HS-27A (cell line): Measurements from ENCODE around the gene PLA2G4B.

Experiments used
- DNase-seq: peaks from one replicate; pipeline ENCODE4 v3.0.0-alpha.2; 2012; ENCODE audit warnings: low read depth, missing footprints

The PLA2G4B gene

DNA sequence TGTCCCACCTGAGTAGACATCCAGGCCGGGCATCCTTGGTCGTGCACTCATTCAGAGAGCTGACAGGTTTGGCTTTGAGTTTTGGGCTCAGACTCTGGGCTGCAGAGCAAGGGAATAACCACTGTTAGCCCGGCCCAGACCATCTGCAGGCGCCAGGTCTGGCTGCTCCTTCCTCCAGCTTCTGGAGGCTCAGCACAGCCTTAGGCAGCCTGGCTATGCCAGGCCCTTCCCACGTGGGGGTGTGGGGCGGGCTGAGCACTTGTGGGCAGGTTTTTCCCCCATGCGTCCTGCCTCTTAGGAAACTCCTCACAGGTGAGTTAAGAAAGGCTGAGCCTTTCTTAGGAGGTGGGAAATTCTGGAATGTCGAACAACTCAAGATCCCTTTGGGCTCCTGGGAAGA lies 11.2 kb downstream of the PLA2G4B start:
- no peak for DNase-seq

DNA sequence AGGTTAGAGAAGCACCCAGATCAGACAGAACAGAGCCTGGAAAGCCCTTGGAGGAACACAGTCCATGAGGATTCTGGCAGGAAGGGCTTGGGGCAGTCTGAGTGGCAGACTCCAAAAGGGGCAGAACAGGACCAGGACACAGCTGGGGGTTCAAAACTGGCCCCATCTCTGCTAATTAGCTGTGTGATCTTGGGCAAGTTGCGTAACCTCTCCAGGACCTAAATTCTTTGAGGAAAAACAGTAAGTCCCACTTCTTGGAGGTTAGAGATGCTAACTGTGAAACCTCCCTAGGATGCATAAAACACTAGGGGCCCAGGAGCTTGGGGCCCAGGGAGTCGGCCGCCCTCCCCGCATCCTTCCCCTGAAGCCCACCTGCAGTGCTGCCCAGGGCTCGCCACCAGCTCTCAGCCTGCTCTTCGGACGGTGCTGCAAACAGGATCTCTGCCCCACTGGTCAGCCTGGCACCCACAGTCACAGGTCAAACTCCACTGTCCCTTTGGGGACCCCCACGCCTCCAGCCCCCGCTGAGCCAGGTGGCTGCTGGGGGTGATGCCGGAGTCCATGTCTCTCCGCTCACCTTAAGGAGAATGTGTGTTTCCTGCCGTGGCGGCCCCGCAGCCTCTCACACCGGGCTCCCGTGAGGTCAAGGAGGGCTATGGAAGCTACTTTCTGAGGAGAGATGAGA lies 12.0 kb downstream of the PLA2G4B start:
- DNase-seq, result no peak

DNA sequence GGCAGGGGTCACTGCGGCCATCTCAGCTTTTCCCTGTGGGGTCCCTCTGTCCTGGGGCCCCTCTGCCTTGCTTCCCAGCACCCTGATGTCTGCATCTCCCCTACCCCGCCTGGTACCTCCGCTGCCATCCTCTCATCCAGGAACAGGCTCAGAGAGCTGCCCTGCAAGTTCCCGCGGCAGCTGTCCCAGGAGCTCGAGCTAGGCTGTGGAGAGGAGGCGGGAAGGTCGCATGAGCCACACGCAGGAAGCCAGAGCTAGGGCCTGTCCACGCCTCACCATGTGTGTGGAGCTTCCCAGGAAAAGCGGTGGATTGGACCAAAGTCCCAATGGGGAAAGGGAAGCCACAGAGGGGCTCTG lies 12.5 kb downstream of the PLA2G4B start:
- DNase-seq, result no peak

DNA sequence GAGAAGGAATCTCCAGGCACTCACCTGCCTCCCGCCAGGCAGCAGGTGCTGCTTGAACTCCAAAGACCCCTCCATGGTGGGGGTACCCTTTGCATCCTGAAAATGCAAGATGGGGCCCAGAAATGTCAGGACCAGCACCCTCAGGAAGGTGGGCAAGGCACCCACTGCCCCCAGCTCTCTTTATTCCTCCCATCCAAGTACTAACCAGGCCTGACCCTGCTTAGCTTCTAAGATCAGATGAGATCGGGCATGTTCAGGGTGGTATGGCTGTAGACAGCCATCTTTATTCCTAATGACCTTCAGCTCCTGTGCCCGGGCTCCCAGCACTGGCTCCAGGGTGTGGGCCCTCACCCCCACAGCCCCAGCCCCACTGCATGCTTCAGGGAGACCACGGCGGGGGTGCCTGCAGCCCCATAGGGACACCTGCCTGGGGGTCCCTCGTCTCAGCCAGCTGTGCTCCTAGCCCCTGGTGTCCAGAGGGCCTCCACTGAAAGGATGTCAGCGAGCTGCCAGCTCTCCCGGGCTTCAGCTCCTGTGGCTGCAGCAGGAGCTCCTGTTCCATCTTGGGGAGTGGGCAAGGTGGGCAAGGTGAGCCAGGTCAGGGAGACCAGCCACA lies 13.2 kb downstream of the PLA2G4B start:
- DNase-seq, result no peak

DNA sequence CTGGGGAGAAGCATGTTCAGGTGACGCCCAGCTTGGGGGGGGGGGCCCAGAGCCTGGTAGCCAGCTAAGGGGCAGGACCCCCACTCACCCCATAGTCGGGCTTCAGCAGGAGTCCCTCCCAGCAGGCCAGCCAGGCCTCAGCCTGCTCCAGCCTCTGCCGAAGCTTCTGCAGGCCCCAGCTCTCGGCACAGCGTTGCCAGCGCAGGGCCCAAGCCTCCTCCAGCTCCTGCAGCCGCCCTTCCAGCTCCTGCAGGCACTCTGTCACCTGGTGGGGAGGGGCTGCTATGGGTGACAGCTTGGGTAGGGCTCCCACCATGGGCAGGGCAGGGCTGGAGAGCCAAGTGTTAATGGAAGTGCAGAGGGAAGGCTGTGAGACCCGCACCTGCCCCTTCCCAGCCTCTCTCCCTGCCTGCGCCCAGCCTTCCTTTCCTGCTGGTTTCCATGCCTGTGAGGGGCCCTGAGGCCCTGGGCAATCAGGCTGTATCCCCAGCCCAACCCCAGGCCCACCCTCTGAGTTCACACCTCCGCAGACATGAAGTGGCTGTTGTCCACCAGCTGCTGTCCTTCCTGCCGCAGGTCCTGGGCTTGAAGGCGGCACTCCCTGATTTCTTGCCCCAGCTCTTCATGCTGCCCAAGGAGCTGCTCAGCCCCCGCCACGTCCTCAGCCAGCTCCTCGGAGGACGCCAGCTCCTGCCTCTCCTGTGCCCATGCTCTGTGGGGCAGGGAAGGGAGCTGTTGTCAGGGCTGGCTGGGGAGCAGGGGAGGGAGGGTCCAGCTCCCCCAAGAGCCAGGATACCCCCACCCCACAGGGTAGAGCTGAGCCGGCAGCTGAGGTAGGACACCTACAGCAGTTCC lies 14.3 kb downstream of the PLA2G4B start:
- DNase-seq, result no peak

DNA sequence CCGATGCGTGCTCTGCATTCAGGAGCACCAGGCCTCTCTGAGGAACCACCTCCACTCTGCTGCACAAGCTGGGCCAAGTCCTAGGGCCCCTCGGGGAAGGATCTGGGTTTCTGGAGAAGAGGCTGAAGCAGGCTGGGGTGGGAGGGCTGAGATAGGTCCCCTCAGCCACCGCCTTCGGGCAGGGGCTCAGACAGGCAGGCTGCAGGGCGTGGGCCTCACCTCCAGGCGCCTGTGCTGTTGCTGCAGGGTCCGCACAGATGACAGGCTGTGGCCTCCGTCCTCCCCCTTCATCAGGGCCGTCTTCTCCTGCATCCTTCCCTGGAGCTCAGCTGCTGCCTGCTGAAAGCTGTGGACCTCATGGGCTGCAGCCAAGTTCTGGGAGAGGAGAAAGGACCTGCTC lies 15.2 kb downstream of the PLA2G4B start:
- DNase-seq, result no peak

DNA sequence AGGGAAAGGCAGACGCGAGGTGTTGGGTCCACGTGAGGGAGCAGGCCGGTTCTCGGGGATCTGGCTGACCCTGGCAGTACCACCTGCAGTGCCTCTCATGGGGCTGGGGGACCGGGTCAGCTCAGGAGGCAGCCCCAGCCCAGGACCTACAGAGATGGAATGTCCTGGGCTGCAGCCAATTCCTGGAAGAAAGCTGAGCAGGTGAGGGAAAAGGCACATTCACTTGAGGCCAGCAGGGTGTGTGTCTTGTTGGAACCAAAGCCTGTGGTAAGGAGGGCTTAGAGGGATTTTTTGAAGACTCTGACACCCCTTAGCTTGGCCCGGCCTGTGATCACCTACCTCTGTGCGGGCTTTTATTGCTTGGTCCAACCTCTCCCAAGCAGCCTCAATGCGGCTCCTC lies 15.8 kb downstream of the PLA2G4B start:
- DNase-seq, result no peak

DNA sequence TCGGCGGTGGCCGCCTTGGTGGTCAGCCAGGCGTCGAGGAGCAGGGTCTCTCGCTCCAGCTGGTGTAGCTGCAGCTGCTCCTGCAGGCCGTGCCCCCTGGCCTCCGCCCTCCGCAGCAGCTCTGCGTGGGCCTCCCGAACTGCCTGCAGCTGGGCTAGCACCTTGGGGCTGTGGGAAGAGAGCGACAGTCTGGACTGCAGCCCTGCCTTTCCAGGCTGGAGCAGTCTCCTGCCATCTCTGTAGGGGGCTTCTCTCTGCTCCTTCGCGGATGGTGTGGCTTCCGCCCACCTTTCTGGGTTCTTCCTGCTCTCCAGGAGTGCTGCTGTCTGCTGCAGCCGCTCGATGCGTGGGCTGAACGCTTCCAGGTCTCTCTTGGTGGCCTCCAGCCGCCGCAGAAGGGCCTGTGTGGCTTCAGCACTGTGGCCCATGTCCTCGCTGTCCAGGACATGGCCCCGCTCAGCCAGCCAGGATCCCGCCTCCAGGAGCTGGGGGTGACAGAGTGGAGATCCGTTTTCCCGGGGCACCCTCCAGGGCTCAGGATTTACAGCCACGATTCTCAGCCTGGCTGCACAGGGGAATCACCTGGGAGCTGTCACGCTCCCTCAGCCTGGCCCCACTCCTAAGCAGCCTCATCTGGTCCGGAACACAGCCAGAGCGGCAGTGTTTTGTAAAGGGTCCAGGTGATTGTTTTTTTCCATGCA lies 16.8 kb downstream of the PLA2G4B start:
- no peak for DNase-seq

DNA sequence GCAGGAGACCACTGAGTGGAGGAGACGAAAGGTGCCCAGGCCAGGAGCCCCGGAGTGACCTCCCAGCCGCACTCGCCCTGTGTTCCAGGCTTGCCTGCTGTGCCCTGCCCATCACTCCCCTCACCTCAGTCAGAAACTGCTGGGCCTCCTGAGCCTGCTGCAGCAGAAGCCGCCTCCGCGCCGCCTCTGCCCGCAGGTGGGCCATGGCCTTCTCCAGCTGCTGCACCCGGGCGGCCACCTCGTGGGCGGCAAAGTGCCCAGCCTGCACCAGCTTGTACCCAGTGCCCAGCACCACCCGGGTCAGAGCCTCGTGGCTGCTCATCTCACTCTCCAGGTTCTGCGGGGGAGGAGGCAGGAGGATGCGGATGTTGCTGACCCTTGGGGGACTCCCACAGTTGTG lies 17.6 kb downstream of the PLA2G4B start:
- no peak for DNase-seq

DNA sequence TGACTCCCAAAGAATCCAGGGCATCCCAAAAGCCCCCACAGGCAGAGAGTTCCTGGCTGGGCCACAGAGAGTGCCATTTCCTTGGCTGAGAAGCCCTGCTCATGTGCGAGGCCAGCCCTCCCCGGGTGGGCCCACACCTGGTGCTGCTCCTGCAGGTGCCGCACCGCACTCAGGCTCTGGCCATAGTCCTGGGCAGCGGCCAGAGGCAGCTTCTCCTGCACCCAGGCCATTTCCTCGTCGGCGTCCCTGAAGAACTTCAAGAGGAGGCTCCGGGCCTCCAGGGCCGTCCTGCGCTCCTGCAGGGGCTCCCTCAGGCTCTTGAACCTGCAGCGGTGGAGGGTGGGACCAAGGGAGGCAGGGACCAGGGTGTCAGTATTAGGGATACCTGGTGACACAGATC lies 18.1 kb downstream of the PLA2G4B start:
- DNase-seq, result no peak

DNA sequence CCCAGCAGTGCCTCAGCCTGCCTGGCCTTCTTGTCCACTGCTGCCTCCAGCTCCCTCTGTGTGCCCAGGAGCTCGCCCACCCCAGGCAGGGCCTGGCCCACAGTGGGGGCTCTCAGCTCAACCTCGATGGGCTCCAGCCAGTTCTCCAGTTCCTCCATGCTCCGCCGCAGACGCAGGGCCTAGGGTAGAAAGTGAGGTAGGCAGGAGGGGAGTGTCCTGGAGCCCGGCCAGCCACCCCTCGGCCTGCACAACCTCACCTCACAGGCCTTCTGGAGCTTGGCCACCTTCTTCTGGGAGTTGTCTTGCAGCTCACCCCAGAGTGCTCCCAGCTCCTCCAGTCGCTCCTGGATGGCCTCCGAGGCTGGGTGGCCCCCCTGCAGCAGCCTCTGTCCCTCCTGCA lies 18.7 kb downstream of the PLA2G4B start:
- DNase-seq, result no peak

DNA sequence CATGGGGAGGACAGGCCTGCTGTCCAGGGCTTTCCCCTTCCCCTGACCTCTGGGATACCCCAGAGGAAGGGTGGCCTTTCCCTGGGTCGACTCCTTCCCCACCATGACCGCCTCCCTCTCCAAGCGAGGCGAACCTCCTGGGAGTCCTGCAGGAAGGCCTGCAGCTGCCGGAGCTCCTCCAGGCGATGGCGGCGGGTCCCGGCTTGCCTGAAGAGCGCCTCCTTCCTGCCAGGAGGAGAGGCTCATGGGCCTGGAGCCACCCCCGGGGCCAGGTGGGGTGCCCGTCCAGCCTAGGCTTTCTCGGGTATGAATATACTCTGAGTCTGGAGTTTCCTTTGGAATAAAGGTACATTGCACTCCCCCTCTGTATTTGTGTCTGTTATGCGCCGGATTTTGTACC lies 20.1 kb downstream of the PLA2G4B start:
- no peak for DNase-seq

DNA sequence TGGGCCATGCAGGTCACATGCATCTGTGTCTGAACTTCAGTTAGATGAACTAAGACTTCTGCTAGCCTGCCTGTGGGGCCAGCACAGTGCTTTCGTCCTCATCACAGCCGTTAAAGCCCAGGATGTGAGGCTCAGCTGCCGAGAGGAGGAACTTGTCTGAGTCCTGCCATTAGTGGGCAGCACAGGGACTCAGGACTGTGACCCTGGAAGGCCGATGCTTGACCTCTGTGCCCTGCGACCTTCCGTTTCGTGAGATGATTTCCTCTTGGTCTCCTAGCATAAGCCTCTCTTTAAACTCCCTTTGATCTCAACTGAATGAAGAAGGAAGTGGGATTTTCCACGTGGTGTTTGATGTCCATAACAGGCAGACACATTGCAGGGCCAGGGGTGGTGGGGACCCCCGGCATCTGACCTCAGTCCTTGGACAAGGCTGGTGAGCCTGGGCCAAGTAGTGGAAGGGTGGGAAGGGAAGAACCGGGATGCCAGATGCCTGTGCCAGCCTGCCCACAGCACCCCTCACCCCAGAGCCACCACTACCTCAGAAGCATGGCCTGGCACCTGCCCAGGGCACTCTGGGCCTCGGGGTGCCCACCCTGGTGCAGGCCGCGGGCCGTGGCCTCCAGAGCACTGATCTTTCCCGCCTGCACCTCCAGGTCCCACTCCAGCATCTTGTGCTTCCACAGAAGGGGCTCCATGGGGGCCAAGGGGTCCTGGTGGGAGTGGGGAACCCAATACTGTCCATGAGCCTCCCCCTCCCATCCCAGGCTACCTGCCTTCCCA lies 21.6 kb downstream of the PLA2G4B start:
- no peak for DNase-seq

DNA sequence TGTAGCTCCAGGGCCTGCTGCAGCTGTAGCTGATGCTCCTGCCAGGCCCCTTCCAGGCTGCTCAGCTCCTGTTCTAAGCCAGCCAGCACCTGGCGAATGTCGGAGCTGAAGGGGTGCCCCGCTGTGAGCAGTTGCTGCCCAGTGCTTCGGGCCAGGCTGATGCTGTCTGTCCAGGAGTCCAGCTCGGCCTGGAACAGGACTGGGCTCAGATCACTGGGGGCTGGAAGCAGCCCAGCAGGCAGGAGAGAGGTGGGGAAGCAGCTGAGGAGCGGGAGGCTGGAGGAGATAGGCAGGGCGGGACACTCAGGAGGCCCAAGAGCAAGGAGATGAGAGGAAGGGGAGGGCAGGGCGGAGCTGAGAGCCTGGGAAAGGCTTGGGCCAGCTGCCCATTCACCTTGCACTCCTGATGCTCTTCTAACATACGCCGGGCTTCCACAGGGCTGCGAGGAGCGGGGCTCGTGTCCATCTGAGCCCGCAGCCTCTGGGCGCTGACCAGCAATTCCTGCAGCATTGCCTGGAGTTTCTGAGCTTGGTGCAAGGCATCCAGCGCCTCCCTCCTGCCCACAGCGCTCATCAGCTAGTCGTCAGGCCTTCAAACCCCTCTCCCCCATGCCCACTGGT lies 23.2 kb downstream of the PLA2G4B start:
- no peak for DNase-seq

DNA sequence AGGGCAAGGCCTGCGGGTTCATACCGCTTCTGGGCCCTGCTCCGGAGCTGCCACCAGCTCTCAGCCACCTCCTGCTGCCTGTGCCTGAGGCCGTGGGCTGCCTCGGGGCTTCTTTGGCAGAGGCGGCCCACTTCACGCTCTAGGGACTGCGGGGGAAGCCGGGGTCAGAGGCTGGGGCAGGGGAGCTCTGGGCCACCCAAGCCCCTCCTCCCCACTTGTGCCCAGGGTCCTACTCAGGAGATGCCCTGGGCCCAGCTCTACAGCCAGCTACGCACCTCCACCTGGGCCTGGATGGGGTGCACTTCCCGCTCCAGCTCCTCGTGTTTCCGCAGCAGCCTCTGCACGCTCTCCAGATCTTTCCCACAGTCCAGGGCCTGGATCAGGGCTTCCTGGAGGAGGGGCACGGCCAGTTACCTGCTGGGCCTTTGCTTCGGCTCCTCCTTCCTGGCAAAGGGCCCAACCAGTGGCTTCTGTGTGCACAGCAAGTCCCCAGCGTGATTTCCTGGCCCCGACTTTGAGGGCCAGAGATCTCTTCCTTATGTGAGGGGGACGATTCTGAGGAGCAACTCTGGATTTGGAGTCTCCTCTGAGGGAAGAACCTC lies 24.0 kb downstream of the PLA2G4B start:
- no peak for DNase-seq

DNA sequence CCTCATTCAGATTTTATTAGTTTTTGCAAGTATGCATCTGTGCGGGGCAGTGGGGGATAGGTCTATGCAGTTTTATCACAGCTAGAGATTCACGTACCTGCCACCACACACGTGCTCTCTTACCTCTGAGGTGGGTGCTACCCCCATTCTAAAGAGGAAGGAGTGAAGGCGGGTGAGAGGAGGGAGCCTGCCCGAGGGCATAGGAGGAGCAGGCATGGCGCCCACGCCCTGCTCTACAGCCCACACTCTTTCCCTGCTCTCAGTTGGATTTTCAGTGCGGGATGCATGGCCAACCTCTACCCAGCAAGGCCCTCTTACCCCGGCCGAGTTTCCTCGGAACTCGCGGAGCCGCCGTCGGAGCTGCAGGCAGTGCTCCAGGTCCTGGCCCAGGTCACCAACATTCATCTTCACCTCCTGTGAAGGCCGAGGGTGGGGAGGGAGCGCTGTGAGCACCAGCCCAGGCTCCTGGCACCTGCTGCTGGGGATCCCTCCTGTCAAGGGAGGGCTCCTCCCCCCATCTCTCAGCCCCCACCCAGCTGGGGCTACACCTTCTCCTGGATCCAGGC lies 26.9 kb downstream of the PLA2G4B start:
- no peak for DNase-seq

DNA sequence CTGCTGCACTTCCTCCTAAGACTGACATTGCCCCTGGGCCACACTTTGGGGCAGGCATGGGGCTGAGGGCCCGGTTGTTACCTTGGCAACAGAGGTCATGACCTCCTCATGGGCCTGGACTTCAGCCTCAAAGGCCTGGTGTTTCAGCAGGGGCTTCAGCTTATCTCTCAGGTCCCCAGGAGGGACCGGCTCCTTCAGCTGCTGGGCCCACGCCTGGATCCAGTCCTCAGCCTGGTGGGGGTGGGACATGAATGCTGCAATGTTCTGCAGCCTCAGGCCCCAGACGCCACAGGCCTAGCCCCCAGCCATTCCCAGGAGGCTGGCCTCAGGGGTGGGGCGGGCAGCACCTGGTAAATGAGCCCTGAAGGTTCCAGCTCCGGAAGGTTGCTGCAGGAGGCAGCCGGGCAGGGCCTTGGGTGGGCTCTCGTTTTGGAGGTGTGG lies 27.6 kb downstream of the PLA2G4B start:
- DNase-seq, result no peak

DNA sequence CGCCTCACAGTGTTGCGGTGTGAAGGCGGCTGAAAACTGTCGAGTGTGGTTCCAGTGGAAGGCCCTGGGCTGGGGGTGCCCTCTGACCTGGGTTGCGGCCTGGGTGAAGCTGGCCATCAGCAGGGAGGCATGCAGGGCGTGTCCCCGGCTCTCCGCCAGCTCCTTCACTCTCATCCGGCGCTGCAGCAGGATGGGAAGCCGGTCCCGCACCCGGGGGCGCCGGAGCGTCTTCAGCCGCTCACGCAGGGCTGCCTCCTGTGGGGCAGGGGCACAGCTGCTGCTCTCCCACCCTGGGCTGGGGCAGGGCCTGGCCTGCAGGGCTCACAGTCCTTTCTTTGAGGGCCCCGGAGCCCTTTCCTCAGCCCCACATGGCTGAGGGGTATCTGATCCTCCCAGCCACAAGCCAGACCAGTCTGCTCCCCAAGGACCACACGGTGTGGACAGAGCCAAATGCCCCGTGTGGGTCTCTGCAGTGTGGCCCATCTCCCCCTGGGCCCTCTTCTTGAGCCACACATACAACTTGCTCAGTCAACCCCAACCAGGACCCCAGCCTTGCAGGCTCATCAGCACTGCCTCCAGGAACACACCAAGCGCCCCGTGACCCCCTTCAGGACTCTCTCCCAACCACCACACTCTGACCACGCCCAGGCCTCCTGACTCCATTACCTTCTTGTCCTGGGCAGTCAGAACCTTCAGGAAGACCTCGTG lies 28.4 kb downstream of the PLA2G4B start:
- DNase-seq, result no peak

DNA sequence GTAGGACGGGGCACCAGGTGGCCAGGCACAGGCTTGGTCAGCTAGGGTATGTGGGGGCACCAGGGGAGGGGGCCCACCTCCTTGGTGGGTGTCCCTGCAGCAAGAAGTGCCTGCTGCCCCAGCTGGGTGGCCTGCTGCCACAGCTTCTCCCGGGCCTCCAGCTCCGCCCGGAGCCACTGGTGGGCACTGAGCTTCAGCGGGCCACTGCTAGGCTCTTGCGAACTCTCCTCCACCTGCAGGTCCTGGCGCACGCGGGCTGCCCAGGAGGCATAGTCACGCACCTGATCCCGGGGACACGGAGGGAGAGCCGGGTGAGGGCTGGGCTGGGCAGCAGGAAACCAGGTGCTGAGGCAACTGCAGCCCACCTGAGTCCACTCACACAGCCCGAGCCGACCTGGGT lies 29.7 kb downstream of the PLA2G4B start:
- DNase-seq, result no peak
